ENCODE data around the gene MYO7B. TPM values are rescaled to one million over a fixed set of nuclear protein-coding genes. Genes with fewer than 3 reads are reported as not detected.

The MYO7B gene
- total RNA-seq, 2 experiments from 2014 or later: 3.3 TPM; not detected in 1

DNA sequence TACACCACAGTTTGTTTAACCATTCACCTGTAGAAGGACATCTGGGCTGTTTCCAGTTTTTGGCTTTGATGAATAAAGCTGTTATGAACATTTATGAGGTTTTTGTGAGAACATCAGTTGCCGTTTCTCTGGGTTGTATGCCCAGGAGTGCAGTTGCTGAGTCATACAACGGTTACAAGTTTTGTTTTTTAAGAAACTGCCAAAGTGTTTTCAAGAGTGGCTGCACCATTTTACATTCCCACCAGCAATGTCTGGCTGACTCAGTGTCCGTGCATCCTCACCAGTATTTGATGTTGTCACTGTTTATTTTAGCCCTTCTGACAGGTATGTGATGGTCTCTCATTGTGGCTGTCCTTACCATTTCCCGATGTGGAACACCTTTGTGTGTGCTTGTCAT is 62.5 kb downstream of the MYO7B start:
- H2AFZ ChIP-seq (ENCODE audit: low read length): no peak overlapping the region
- no peaks in the 10 kb centered on the region for H3K9me3 ChIP-seq (ENCODE audit: low read length)
- H3K4me1 ChIP-seq (ENCODE audit: insufficient read depth, low read length, poor library complexity, severe bottlenecking): no peaks in the 10 kb centered on the region
- BruUV-seq (replicated peaks): no TSS peak
- no peaks in the 10 kb centered on the region for H3K36me3 ChIP-seq (ENCODE audit: insufficient read depth, low read length)
- intact Hi-C loops (cut with micrococcal nuclease; ENCODE audit: unreplicated experiment): loop anchor here (10.0 kb wide), 1 partner anchor 267 kb away; no protein-coding TSS in a partner anchor
- no peaks in the 10 kb centered on the region for H4K20me1 ChIP-seq (ENCODE audit: insufficient read depth, low read length)
- TF ChIP-seq, protein P1, sequence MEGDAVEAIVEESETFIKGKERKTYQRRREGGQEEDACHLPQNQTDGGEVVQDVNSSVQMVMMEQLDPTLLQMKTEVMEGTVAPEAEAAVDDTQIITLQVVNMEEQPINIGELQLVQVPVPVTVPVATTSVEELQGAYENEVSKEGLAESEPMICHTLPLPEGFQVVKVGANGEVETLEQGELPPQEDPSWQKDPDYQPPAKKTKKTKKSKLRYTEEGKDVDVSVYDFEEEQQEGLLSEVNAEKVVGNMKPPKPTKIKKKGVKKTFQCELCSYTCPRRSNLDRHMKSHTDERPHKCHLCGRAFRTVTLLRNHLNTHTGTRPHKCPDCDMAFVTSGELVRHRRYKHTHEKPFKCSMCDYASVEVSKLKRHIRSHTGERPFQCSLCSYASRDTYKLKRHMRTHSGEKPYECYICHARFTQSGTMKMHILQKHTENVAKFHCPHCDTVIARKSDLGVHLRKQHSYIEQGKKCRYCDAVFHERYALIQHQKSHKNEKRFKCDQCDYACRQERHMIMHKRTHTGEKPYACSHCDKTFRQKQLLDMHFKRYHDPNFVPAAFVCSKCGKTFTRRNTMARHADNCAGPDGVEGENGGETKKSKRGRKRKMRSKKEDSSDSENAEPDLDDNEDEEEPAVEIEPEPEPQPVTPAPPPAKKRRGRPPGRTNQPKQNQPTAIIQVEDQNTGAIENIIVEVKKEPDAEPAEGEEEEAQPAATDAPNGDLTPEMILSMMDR (conservative IDR thresholded peaks at IDR 0.05; ENCODE audit: low read length): no peak
- no peak for TF ChIP-seq EZH2phosphoT487 (IDR thresholded peaks at IDR 0.05; ENCODE audit: borderline replicate concordance, low read depth, low read length)
- POLR2A ChIA-PET: no interaction called here
- no peaks in the 10 kb centered on the region for H3K79me2 ChIP-seq (ENCODE audit: insufficient read depth, low read depth, low read length)
- H3K27ac ChIP-seq (ENCODE audit: low read depth, low read length, poor library complexity, severe bottlenecking): no peak overlapping the region
- CTCF ChIA-PET (ENCODE audit: unreplicated experiment): no interaction called here
- H3K9me2 ChIP-seq (ENCODE audit: insufficient read depth, low read length): no peaks in the 10 kb centered on the region
- no peak for DNase-seq (ENCODE audit: low spot score)
- H3K4me3 ChIP-seq (ENCODE audit: low read depth, low read length, poor library complexity, severe bottlenecking): no peak overlapping the region
- H3K4me2 ChIP-seq (ENCODE audit: low read length): no peak overlapping the region

DNA sequence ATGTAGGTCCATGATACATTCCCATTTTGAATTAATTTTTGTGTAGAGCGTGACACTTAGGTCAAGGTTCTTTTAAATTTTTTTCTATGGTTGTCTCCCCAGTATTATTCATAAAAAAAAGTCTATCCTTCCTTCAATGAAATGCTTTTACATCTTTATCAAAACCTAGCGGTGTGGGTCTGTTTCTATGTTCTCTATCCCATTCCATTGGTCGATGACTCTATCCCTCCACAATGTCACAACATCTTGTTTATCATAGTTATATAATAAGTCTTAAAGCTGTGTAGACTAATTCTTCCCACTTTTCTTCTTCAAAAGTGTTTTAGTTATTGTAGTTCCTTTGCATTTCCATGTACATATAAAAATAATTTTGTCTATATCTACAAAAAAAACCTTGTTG is 63.2 kb downstream of the MYO7B start:
- no peaks in the 10 kb centered on the region for H3K9me2 ChIP-seq (ENCODE audit: insufficient read depth, low read length)
- no TSS peak for BruUV-seq (replicated peaks)
- no peak overlapping the region for H3K4me3 ChIP-seq (ENCODE audit: low read depth, low read length, poor library complexity, severe bottlenecking)
- ChIA-PET POLR2A (no interaction called here), CTCF (ENCODE audit: unreplicated experiment) (no interaction called here)
- H3K9me3 ChIP-seq (ENCODE audit: low read length): no peaks in the 10 kb centered on the region
- TF ChIP-seq, protein P1 (conservative IDR thresholded peaks at IDR 0.05; ENCODE audit: low read length): no peak
- no peak for TF ChIP-seq EZH2phosphoT487 (IDR thresholded peaks at IDR 0.05; ENCODE audit: borderline replicate concordance, low read depth, low read length)
- no peak overlapping the region for H3K27ac ChIP-seq (ENCODE audit: low read depth, low read length, poor library complexity, severe bottlenecking)
- no peaks in the 10 kb centered on the region for H3K79me2 ChIP-seq (ENCODE audit: insufficient read depth, low read depth, low read length)
- no peaks in the 10 kb centered on the region for H3K4me1 ChIP-seq (ENCODE audit: insufficient read depth, low read length, poor library complexity, severe bottlenecking)
- intact Hi-C loops (cut with micrococcal nuclease; ENCODE audit: unreplicated experiment): loop anchor here (10.0 kb wide), 1 partner anchor 266 kb away; no protein-coding TSS in a partner anchor
- H2AFZ ChIP-seq (ENCODE audit: low read length): no peak overlapping the region
- no peaks in the 10 kb centered on the region for H3K36me3 ChIP-seq (ENCODE audit: insufficient read depth, low read length)
- H3K4me2 ChIP-seq (ENCODE audit: low read length): no peak overlapping the region
- DNase-seq (ENCODE audit: low spot score): no peak
- no peaks in the 10 kb centered on the region for H4K20me1 ChIP-seq (ENCODE audit: insufficient read depth, low read length)

DNA sequence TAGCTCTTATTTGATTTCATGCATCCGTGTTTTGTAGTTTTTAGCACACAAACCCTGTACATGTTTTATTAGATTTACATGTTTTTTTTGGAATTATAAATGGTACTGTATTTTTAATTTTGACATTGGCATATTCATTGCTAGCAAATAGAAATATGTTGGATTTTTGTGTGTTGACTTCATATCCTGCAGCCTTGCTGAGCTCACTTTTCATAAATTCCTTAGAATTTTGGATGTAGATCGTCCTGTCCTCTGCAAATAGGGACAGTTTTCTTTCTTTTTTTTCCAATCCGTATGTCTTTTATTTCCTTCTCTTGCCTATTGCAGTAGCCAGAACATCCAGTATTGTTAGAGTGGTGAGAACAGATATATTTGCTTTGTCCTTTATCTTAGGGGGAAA is 63.7 kb downstream of the MYO7B start:
- no peak for TF ChIP-seq EZH2phosphoT487 (IDR thresholded peaks at IDR 0.05; ENCODE audit: borderline replicate concordance, low read depth, low read length)
- TF ChIP-seq, protein P1 (conservative IDR thresholded peaks at IDR 0.05; ENCODE audit: low read length): no peak
- Histone ChIP-seq H3K9me2 (ENCODE audit: insufficient read depth, low read length) (no peaks in the 10 kb centered on the region), H3K4me2 (ENCODE audit: low read length) (no peak overlapping the region), H4K20me1 (ENCODE audit: insufficient read depth, low read length) (no peaks in the 10 kb centered on the region), H3K4me1 (ENCODE audit: insufficient read depth, low read length, poor library complexity, severe bottlenecking) (no peaks in the 10 kb centered on the region), H2AFZ (ENCODE audit: low read length) (no peak overlapping the region), H3K79me2 (ENCODE audit: insufficient read depth, low read depth, low read length) (no peaks in the 10 kb centered on the region), H3K4me3 (ENCODE audit: low read depth, low read length, poor library complexity, severe bottlenecking) (no peak overlapping the region), H3K27ac (ENCODE audit: low read depth, low read length, poor library complexity, severe bottlenecking) (no peak overlapping the region), H3K9me3 (ENCODE audit: low read length) (no peaks in the 10 kb centered on the region), H3K36me3 (ENCODE audit: insufficient read depth, low read length) (no peaks in the 10 kb centered on the region)
- ChIA-PET POLR2A (no interaction called here), CTCF (ENCODE audit: unreplicated experiment) (no interaction called here)
- intact Hi-C loops (cut with micrococcal nuclease; ENCODE audit: unreplicated experiment): loop anchor here (10.0 kb wide), 1 partner anchor 266 kb away; no protein-coding TSS in a partner anchor
- no TSS peak for BruUV-seq (replicated peaks)
- DNase-seq (ENCODE audit: low spot score): no peak
